Measurements from ENCODE around the gene RNF222.
A peak's percentile ranks its signal among the peaks of the same experiment; 100 is the strongest.
"Not testable (repeated sequence)": the region's sequence is repeated elsewhere in the genome, so short reads cannot be mapped to it uniquely, and the experiment has no call there.

RNF222 gene

DNA sequence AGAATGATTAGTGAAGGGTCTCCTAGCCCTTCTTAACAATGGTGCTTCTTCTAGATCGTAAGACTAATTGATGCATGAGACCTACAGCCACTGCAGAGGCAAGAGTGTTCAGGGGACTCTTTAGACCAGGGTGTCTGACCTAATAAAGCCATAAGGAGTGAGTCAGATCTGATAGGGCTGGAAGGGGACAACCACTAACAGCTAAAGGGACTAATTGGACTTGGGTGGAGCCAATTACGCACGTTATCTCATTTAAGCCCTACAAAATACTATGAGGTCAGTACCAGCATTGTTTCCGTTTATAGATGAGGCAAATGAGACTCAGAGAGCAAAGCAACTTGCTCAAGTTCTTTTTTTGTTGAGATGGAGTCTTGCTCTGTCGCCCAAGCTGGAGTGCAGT is 14.5 kb upstream of the RNF222 start:
- no peak for DNase-seq

- no peak for DNase-seq
Measured at GRCh38 chr17:8410883-8411238, 13.2 kb upstream of the RNF222 start.

GRCh38 chr17:8409966-8410882 is 12.6 kb upstream of the RNF222 start:
- peak in 56 of 58 donors; percentile 16 to 91 (median 72) for DNase-seq

DNA sequence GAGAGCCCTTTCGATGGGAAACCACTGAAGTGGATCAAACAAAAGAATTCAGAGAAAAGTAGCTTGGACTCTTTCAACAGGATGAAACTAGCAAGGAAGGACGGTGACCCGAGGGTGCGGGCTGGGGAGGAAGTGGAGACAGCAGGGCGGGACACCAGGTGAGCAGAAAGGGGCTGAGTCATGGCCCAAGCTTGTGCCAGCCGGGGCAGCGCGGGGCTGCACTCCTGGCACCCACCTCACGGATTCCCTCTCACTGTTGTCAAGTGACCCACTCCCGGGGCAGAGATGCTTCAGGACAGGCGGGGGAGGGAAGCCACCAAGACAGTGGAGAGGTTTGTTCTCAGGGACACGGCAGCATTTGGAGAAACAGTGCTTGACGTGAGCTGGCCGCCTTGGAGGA is 10.7 kb upstream of the RNF222 start:
- DNase-seq: no peak

GRCh38 chr17:8406174-8406573 is 8.5 kb upstream of the RNF222 start:
- no peak for DNase-seq

GRCh38 chr17:8405499-8406016 is 7.9 kb upstream of the RNF222 start:
- no peak for DNase-seq

- no peak for DNase-seq
Measured at GRCh38 chr17:8402921-8403536, 5.4 kb upstream of the RNF222 start.

DNA sequence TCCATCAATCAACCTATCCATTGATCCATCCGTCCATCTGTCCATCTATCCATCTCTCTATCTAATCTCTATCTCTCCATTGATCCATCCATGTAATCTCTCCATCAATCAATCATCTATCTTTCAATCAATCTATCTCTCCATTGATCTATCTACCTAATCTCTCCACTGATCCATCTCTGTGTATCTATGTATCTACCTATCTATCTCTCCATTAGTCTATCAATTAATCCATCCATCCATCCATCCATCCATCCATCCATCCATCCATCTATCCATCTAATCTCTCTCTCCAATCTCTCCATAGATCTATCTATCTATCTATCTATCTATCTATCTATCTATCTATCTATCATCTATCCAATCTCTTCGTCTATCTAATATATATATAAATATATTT is 3.5 kb upstream of the RNF222 start:
- no peak for DNase-seq

DNA sequence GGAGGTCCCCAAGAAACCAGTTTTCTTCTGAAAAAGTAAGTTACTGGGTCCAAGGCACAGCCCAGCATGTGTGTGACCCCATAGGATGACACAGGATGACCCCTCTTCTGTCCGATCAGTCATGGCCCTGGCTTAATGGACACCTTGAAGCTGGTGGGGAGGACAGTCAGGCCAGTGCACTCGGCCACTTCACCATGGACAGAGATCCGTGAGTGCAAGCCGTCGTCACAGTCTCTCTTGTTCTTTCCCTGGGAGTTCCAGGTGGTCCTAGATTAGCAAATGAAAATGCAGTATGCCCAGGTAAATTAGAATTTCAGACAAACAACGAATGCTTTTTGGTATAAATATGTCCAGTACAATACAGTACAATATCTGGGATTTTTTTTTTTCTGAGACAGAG is 1.4 kb upstream of the RNF222 start:
- DNase-seq: no peak

DNA sequence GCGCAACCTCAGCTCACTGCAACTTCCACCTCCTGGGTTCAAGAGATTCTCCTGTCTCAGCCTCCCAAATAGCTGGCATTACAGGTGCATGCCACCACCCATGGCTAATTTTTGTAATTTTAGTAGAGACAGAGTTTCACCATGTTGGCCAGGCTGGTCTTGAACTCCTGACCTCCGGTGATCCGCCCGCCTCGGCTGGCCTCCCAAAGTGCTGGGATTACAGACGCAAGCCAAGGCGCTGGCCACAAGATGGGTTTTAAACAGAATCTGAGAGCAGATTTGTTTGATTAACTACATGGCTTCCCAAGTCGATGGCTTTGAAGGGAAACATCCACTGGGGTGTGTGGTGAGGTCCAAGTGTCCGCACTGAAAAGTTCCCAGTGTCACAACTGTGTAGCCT is 3.1 kb downstream of the RNF222 start:
- not testable (repeated sequence) for DNase-seq

DNA sequence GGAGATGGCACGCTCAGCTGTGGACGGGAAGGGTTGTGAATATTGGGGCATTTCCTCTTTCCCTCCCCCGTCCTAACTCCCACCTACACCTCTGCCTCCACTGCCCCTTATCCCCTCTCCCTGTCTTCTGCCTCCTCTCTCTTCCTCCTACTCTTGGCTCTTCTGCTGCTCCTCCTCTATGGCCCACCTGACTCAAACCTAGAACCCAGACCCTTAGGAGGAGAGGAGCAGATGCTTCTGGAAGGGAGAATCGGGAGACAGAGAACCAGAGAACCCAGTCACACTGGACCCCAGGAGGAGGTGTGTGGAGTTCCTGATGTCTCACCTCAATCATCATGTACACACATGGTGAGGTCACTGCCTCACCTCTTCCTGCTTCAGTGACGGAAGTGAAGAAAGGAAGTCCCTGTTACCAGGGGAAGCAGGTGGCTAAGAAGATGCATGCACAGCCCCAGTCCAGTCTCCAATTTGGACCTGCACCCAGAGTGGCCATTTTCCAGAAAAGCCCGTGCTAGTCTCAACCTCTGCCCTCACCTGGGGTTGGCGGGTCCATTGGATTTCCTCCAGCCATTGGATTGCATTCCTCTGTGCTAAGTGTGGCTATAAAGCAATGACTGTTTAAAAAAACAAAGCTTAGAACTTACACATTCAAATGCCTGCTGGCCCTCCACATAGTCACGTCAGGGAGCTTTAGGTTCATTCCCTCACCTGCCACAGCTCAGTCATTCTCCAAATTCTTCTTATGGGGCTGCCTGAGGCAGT is 4.0 kb downstream of the RNF222 start:
- DNase-seq: no peak

GRCh38 chr17:8392674-8393469 is 4.8 kb downstream of the RNF222 start:
- DNase-seq: no peak

DNA sequence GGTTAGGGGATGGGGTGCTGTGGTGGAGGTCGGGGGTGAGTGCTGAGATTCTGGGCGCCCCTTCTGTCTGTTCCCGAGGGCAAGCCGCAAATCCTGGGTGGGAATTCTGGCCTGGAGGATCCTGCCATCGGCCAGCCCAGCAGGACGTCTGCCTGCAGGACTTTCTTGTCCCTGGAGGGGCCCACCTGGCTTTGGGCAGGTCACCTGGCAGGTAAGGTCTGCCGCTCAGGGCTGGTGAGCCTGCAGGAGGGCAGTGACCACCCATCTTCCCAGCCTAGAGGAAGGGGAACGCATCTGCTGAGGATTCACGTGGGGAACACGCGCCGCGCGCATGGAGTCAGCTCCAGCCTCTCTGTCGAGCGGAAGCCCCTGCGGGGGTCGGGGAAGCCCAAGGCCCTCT is 5.4 kb downstream of the RNF222 start:
- no peak for DNase-seq

- no peak for DNase-seq
Measured at GRCh38 chr17:8391711-8392110, 5.9 kb downstream of the RNF222 start.

GRCh38 chr17:8387914-8388651 is 9.5 kb downstream of the RNF222 start:
- no peak for DNase-seq

DNA sequence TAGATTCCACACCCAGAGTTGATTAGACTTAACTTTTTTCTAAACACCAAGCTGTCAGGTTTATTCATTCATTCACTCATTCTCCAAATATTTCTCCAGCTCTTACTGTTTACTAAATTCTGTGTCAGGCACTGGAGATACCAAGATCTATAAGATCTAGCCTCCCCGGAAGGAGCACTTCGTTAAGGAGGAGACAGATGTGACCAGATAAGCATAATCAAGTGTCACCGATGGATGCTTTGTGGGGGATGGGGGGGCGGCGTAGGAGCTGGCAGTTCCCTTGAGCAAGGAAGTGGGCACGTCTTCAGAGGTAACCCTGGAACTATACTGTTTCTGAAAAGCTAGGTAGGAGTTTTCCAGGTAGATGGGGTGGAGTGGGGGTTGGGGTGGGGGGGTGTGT is 10.8 kb downstream of the RNF222 start:
- DNase-seq: no peak

GRCh38 chr17:8384801-8385378 is 12.7 kb downstream of the RNF222 start:
- DNase-seq: no peak

GRCh38 chr17:8383143-8383822 is 14.3 kb downstream of the RNF222 start, which contains the start of gene RPL26:
Gene RPL26, minus strand, starts transcription at chr17:8383193. Its CDS starts 883 bp downstream, at chr17:8382310.
- DNase-seq: peak; percentile 53 to 98 (median 92)

- DNase-seq: no peak
Measured at GRCh38 chr17:8382880-8383142, 14.8 kb downstream of the RNF222 start.

Data from anterior cingulate cortex (tissue), 58 donors.